OCI-LY7 (cell line): ENCODE results near the gene CLSTN2.

Source experiments
- EZH2phosphoT487 ChIP-seq: fragments of 200-600 bp; sonication (generic); IDR thresholded peaks from 2 replicates; pipeline ENCODE4 v1.6.1; 2018; ENCODE audit warnings: low read depth, borderline replicate concordance, mild to moderate bottlenecking, mixed run types, antibody characterized with exemption, low read length, moderate library complexity, mixed read lengths
- TF ChIP-seq, protein P1 (sequence below): fragments of 200-600 bp; sonication (generic); conservative IDR thresholded peaks from 2 replicates; pipeline ENCODE4 v1.5.1; 2014; ENCODE audit warnings: mild to moderate bottlenecking, antibody characterized with exemption, low read length, moderate library complexity, mixed read lengths

DNA sequence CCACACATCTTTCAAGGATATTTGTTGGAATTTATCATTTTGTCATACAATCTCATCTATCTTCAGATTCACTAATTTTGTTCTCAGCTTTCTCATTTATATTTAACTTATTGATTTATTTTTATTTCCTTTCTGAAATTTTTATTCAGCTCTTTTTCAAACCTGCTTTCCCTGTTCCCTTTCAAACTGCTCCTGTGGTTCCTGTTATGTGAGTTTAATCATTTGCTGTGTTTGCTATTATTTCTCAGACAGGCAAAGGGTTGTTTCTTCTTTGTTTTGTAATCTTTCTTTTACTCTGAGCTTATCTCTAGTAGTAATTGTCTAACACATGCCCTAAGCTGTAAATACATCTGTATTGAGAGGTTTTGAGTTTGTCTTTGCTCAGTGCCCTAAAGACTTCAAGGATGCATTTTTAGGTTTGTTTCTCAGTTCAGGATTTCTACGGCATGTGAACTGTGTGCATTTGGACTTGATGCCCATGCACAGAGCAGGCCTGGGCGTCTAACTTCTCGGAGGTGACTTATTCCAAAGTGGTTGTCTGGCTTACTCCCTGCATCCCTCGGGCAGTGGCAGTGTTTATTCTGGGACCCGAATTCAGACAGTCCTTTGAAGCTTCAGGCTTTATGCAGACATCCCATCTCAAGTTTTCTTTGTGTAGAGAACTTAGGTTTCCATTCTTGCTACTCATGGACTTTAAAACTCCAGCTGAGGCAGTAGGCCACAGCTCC, 587.8 kb downstream of the CLSTN2 start:
- TF ChIP-seq, protein P1, sequence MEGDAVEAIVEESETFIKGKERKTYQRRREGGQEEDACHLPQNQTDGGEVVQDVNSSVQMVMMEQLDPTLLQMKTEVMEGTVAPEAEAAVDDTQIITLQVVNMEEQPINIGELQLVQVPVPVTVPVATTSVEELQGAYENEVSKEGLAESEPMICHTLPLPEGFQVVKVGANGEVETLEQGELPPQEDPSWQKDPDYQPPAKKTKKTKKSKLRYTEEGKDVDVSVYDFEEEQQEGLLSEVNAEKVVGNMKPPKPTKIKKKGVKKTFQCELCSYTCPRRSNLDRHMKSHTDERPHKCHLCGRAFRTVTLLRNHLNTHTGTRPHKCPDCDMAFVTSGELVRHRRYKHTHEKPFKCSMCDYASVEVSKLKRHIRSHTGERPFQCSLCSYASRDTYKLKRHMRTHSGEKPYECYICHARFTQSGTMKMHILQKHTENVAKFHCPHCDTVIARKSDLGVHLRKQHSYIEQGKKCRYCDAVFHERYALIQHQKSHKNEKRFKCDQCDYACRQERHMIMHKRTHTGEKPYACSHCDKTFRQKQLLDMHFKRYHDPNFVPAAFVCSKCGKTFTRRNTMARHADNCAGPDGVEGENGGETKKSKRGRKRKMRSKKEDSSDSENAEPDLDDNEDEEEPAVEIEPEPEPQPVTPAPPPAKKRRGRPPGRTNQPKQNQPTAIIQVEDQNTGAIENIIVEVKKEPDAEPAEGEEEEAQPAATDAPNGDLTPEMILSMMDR = no peak
- TF ChIP-seq EZH2phosphoT487 = no peak
